ENCODE measurements around the gene UBASH3A. TPM values are rescaled to one million over a fixed set of nuclear protein-coding genes. Genes with fewer than 3 reads are reported as not detected.
"Not testable (repeated sequence)": the region's sequence is repeated elsewhere in the genome, so short reads cannot be mapped to it uniquely, and the experiment has no call there.

UBASH3A gene
- total RNA-seq, 1 donor = not detected

DNA sequence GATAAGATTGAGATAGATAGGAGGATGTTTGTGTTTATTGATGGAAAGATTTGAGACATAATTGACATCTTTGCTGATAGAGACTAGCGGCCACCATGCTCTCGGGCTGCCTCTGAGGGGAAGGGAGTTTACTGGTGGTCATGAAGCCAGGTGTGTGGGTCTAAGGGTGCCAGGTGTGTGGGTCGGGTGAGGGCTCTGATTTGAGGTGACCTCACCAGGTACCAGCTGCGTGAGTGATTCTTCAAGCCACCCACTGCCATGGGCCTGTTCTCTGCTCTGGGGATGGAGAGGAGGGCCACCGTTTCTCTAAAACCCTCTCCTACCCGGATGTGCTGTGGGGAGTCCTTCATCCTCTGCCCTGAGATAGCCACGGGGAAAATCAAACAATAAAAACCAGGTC, 3.2 kb downstream of the UBASH3A start:
- no peak for DNase-seq (ENCODE audit: low read depth)
- H3K4me3 ChIP-seq (ENCODE audit: low read depth, low read length) = no peak overlapping the region
- TF ChIP-seq, protein P1, sequence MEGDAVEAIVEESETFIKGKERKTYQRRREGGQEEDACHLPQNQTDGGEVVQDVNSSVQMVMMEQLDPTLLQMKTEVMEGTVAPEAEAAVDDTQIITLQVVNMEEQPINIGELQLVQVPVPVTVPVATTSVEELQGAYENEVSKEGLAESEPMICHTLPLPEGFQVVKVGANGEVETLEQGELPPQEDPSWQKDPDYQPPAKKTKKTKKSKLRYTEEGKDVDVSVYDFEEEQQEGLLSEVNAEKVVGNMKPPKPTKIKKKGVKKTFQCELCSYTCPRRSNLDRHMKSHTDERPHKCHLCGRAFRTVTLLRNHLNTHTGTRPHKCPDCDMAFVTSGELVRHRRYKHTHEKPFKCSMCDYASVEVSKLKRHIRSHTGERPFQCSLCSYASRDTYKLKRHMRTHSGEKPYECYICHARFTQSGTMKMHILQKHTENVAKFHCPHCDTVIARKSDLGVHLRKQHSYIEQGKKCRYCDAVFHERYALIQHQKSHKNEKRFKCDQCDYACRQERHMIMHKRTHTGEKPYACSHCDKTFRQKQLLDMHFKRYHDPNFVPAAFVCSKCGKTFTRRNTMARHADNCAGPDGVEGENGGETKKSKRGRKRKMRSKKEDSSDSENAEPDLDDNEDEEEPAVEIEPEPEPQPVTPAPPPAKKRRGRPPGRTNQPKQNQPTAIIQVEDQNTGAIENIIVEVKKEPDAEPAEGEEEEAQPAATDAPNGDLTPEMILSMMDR (IDR thresholded peaks at IDR 0.05; ENCODE audit: insufficient read depth, low read length) = no peak

DNA sequence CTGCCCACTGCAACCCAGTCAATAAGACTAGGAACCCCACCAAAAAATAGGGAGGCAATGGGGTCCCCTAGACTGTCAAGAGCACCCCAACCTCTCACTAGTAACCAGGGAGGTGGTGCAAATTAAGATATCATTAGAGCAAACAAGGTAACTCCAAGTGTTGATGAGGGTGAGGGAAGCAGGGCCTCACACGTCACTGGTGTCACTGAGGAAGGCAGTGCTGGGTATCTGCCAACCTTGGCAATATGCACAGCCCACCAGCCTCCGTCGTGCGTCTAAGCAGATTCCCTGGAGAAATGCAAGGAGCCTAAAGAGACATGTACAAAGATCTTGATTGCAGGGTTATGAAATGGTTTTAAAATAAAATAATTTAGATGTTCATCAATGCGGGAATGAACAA, 3.8 kb downstream of the UBASH3A start:
- no peak overlapping the region for H3K4me3 ChIP-seq (ENCODE audit: low read depth, low read length)
- DNase-seq (ENCODE audit: low read depth) = no peak
- TF ChIP-seq, protein P1 (IDR thresholded peaks at IDR 0.05; ENCODE audit: insufficient read depth, low read length) = no peak

DNA sequence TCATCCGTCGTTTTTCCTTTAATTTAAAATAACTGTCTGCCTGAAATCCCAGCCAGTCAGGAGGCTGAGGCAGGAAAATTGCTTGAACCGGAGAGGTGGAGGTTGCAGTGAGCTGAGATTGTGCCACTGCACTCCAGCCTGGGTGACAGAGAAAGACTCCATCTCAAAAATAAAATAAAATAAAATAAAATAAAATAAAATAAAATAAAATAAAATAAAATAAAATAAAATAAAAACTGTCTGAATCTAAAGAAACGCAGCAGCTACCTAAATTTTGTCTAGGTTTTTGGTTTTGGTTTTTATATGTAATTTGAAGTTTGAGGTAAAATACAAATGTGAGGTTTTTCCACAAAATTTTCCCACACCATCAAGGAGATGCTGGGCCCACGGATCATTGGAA, 5.0 kb downstream of the UBASH3A start:
- DNase-seq (ENCODE audit: low read depth); H3K4me3 ChIP-seq (ENCODE audit: low read depth, low read length): not testable (repeated sequence)

DNA sequence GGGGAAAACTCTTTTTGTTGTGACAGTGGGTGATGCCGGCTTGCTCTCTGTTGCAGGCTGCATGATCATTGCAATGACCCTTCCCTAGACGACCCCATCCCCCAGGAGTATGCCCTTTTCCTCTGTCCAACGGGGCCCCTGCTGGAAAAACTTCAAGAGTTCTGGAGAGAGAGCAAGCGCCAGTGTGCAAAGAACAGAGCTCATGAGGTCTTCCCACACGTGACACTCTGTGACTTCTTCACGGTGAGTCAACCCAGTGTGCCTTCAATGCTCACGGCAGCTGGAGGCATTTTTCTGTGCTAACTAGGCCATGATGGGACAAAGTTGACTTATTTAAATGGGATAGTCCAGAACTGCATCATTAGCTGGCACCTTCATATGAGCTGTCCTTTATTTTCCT, 5.7 kb downstream of the UBASH3A start:
- no peak overlapping the region for H3K4me3 ChIP-seq (ENCODE audit: low read depth, low read length)
- DNase-seq (ENCODE audit: low read depth) = no peak
- TF ChIP-seq, protein P1 (IDR thresholded peaks at IDR 0.05; ENCODE audit: insufficient read depth, low read length) = no peak

- TF ChIP-seq, protein P1 (IDR thresholded peaks at IDR 0.05; ENCODE audit: insufficient read depth, low read length) = no peak
- H3K4me3 ChIP-seq (ENCODE audit: low read depth, low read length) = no peak overlapping the region
- no peak for DNase-seq (ENCODE audit: low read depth)
Measured at GRCh38 chr21:42411197-42411869, 7.6 kb downstream of the UBASH3A start.

DNA sequence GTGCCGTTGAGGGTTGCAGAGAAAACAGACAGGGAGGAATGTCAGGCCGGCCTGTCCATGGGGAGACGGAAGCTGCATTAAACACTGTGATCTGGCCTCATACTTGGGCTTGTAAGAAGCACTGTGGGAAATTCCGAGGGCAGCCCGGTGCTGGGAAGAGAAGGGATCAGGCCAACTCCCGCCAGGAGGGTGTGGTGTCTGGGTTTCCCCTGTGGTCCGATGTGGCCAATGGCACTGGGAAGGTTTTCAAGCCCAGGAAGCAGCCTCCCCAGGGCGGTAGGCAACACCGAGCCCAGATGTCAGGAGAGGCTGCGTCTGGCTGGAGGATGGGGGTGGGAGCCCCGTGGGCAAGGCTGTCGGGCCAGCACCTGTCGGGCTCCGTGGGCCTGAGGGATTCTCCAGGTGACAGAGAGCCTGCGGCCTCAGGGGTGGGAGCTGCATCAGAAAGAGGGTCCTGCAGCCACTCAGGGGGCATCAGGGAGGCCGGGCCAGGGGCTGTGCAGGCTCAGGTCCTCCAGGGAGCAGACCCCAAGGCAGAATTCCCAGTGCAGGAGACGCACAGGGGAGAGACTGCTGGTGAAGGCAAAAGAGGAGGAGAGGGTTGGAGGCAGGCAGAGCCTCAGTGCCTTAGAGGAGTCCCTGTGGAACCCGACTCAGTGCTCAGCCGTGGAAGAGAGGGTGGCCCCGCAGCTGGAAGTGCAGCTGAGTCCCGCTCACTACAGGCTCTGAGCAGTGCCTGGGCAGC, 8.4 kb downstream of the UBASH3A start:
- H3K4me3 ChIP-seq (ENCODE audit: low read depth, low read length) = no peak overlapping the region
- no peak for DNase-seq (ENCODE audit: low read depth)
- TF ChIP-seq, protein P1 (IDR thresholded peaks at IDR 0.05; ENCODE audit: insufficient read depth, low read length) = no peak

- no peak for DNase-seq (ENCODE audit: low read depth)
- no peak overlapping the region for H3K4me3 ChIP-seq (ENCODE audit: low read depth, low read length)
- TF ChIP-seq, protein P1 (IDR thresholded peaks at IDR 0.05; ENCODE audit: insufficient read depth, low read length) = no peak
Measured at GRCh38 chr21:42412636-42412933, 8.9 kb downstream of the UBASH3A start.

Measured in fibroblast of the aortic adventitia (primary cell).